Duodenal mucosa (tissue), 2 donors: ENCODE measurements around the gene FLOT2.
A peak's percentile ranks its signal among the peaks of the same experiment; 100 is the strongest.

Source experiments
- H3K27ac ChIP-seq: one replicate; pipeline ENCODE4 v1.7.0; 2013; ENCODE audit warnings: low read depth, low read length
- H3K27me3 ChIP-seq, 2 donors: one replicate each; pipeline ENCODE4 v1.7.0; 2013; ENCODE audit warnings: low read length in 2 of 2, control low read depth in 1 of 2; ENCODE audit not compliant: insufficient read depth in 2 of 2, control insufficient read depth in 1 of 2
- H3K36me3 ChIP-seq, 2 donors: one replicate each; pipeline ENCODE4 v1.7.0; 2013; ENCODE audit warnings: low read length in 2 of 2, control low read depth in 1 of 2; ENCODE audit not compliant: insufficient read depth in 2 of 2, control insufficient read depth in 1 of 2
- H3K4me1 ChIP-seq, 2 donors: one replicate each; pipeline ENCODE4 v1.7.0; 2013; ENCODE audit warnings: low read length in 2 of 2, control low read depth in 1 of 2; ENCODE audit not compliant: insufficient read depth in 2 of 2, control insufficient read depth in 1 of 2
- H3K4me3 ChIP-seq, 2 donors: one replicate each; pipeline ENCODE4 v1.7.0; 2013; ENCODE audit warnings: low read length in 2 of 2, low read depth in 1 of 2
- H3K9ac ChIP-seq, 2 donors: one replicate each; pipeline ENCODE4 v1.7.0; 2013; ENCODE audit warnings: low read length in 2 of 2, low read depth in 1 of 2
- H3K9me3 ChIP-seq, 2 donors: one replicate each; pipeline ENCODE4 v1.7.0; 2013; ENCODE audit warnings: low read length in 2 of 2, control low read depth in 1 of 2; ENCODE audit not compliant: control insufficient read depth in 1 of 2

FLOT2 gene

DNA sequence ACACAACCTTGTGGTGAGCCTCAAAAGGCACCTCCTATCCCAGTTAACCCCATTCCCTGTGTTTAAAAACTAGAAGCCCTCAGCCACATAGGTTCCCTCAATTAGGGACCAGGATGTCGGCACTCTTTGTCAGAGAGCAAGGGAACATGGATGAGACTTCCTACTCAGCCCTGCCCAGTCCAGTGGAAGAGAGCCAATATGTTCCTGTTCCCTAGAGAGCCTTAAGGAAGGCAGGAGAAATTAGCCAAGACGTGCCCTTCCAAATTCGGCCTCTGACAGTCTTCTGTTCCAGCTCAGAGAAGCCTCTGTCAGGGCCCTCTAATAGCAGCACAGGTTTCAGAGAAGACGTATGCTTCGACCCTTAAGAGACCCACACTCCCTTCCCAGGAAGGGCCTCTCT lies 19.9 kb upstream of the FLOT2 start:
- H3K9me3 ChIP-seq = no peaks in the 10 kb centered on the region
- H3K36me3 ChIP-seq = peaks cover 64 to 92% of the 10 kb centered on the region in 2 donors
- no peak overlapping the region for H3K4me3 ChIP-seq
- no peaks in the 10 kb centered on the region for H3K27me3 ChIP-seq
- no peak overlapping the region for H3K27ac ChIP-seq
- H3K9ac ChIP-seq = no peak overlapping the region
- peaks cover 3 to 5% of the 10 kb centered on the region in 2 donors for H3K4me1 ChIP-seq

DNA sequence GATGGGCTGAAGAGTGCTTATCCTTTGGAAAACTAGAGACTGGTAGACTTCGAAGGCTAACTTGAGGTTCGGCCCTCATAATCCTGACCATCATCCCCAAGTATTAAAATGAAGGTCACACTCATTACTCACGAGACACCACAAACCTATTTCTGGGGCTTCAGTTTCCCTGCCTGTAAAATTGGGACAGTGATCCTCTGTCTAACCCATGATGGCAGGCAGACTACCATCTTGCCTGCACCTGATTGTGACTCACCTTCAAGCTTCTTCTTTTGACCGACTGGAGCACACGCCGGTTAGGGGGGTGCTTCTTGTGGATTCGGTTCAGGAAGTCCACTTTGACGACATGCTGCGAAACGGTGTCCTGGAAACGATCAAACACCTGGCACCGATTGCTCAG lies 19.5 kb upstream of the FLOT2 start:
- no peak overlapping the region for H3K27ac ChIP-seq
- peaks cover 7 to 9% of the 10 kb centered on the region in 2 donors for H3K4me1 ChIP-seq
- peaks cover 68 to 92% of the 10 kb centered on the region in 2 donors for H3K36me3 ChIP-seq
- H3K9ac ChIP-seq = no peak overlapping the region
- H3K4me3 ChIP-seq = no peak overlapping the region
- H3K9me3 ChIP-seq = no peaks in the 10 kb centered on the region
- no peaks in the 10 kb centered on the region for H3K27me3 ChIP-seq

GRCh38 chr17:28916302-28916934 lies 18.9 kb upstream of the FLOT2 start:
- H3K4me1 ChIP-seq = peaks cover 11 to 14% of the 10 kb centered on the region in 2 donors
- peaks cover 72 to 92% of the 10 kb centered on the region in 2 donors for H3K36me3 ChIP-seq
- no peak overlapping the region for H3K9ac ChIP-seq
- H3K27ac ChIP-seq = no peak overlapping the region
- no peak overlapping the region for H3K4me3 ChIP-seq
- H3K27me3 ChIP-seq = no peaks in the 10 kb centered on the region
- no peaks in the 10 kb centered on the region for H3K9me3 ChIP-seq

GRCh38 chr17:28912938-28913333 lies 15.4 kb upstream of the FLOT2 start:
- H3K36me3 ChIP-seq = peaks cover 76 to 96% of the 10 kb centered on the region in 2 donors
- no peak overlapping the region for H3K27ac ChIP-seq
- no peak overlapping the region for H3K4me3 ChIP-seq
- no peak overlapping the region for H3K9ac ChIP-seq
- H3K27me3 ChIP-seq = no peaks in the 10 kb centered on the region
- peaks cover 11 to 14% of the 10 kb centered on the region in 2 donors for H3K4me1 ChIP-seq
- no peaks in the 10 kb centered on the region for H3K9me3 ChIP-seq

DNA sequence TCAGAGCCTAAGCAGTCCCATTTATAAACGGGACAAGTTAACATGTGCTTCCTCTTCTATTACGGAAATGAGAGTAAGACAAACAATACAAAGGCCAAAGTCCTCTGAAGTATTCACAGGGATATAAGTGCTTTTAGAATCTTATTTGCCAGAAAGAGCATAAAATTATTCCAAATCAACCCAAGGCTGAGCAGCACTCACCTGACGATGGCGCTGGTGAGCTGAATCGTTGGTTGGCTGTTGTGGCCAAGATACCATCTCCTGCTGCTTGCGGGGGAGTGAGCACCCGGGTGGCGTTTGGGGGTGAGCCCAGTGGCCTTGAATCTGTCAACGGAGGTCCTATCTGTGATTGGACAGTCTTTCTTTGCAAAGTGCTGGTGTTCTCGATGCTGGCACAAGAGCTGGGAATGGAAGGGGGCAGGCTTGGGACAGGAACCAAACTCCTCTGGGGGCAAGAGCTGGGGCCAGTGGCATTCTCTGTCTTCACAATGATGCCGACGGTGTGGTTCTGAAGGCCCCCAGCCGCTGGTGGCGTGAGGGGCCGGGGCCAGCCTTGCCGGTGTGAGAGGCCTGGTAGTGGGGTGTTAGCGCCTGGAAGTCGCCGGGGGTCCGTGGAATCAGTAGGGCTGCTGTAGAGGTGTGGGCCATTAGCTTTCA lies 14.9 kb upstream of the FLOT2 start:
- peaks cover 71 to 96% of the 10 kb centered on the region in 2 donors for H3K36me3 ChIP-seq
- no peaks in the 10 kb centered on the region for H3K27me3 ChIP-seq
- H3K4me3 ChIP-seq = no peak overlapping the region
- peaks cover 11 to 14% of the 10 kb centered on the region in 2 donors for H3K4me1 ChIP-seq
- H3K9ac ChIP-seq = no peak overlapping the region
- no peaks in the 10 kb centered on the region for H3K9me3 ChIP-seq
- H3K27ac ChIP-seq = no peak overlapping the region

DNA sequence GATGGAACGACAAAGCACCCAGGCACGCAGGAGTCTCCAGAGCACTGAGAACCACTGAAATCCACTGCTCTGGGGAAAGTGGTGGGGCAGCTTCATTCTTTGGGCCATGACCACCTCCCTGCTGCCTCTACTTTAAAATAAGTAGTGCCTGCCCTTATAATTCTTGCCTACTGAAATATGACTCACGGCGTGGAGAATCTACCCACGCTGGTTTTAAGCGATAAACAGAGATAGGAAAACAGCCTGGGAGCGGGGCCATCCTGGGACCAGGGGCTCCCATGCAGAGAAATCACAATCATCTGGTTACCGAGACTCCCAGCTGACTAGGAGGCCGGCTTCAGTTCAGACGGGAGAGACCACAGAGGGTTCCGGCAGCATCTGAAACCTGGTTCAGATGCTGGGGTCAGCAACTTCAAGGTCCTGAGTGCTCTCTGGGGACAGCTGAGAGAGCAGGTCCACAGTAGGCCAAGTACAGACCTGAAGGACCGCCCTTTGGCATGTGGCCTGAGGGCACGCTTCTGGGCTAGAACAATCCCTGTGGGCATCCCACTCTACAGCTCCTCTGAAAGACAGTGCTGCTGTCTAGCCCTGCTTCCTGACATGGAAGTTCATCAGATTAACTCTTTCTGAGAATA lies 14.0 kb upstream of the FLOT2 start:
- H3K27me3 ChIP-seq = no peaks in the 10 kb centered on the region
- no peak overlapping the region for H3K4me3 ChIP-seq
- peaks cover 11 to 14% of the 10 kb centered on the region in 2 donors for H3K4me1 ChIP-seq
- H3K9me3 ChIP-seq = no peaks in the 10 kb centered on the region
- H3K27ac ChIP-seq = no peak overlapping the region
- H3K36me3 ChIP-seq = peaks cover 69 to 96% of the 10 kb centered on the region in 2 donors
- peak overlapping the region in 1 of 2 donors; percentile 34 for H3K9ac ChIP-seq

DNA sequence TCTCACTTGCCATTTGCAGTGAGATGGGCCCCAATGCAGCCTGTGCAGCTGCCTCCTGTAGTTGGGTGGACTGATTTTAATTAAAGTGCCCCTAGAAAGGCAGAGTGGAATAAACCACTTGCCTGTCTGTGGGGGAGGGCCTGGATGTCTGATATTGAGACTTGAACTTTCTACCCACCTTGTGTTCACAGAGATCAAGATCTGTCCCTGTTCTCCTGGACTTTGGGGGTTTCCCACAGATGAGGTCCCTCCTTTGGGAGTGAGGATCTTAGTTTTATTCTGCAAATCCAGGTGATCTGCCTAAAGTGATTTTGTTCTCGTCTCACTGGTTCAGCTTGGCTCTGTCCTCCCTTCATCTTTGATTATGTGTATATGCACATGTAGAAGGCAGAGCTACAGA lies 13.0 kb upstream of the FLOT2 start:
- Histone ChIP-seq H3K9me3 (no peaks in the 10 kb centered on the region), H3K9ac (no peak overlapping the region), H3K4me1 (peaks cover 11 to 14% of the 10 kb centered on the region in 2 donors), H3K4me3 (no peak overlapping the region), H3K36me3 (peaks cover 69 to 97% of the 10 kb centered on the region in 2 donors), H3K27ac (no peak overlapping the region), H3K27me3 (no peaks in the 10 kb centered on the region)

DNA sequence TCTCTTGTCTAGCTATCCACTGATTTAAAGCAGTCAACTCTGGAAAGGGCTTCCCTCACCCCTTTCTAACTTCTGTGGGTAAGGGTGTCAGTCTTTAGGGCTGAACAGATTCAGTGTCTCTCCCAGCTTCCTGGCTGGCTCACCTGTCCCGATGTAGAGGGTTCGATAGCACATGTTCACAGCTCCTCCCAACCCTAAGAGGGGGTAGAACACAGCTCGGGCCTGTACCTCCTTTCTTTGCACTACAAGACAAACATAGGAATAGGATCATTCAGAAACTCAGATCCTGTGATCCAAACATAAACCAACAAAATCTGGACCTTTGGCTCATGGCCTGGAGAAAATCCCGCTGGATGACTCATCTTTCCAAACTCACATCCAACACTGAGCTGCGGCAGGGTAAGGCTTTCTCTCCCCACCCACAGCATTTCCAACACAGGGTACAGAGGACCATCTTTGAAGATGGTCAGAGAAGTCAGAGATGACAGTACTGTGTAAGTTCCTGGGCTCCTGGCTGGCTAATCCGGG lies 11.2 kb upstream of the FLOT2 start:
- Histone ChIP-seq H3K36me3 (peaks cover 55 to 83% of the 10 kb centered on the region in 2 donors), H3K4me1 (peaks cover 16 to 21% of the 10 kb centered on the region in 2 donors), H3K9ac (no peak overlapping the region), H3K27ac (peak overlapping the region; percentile 0), H3K9me3 (no peaks in the 10 kb centered on the region), H3K4me3 (no peak overlapping the region), H3K27me3 (no peaks in the 10 kb centered on the region)

DNA sequence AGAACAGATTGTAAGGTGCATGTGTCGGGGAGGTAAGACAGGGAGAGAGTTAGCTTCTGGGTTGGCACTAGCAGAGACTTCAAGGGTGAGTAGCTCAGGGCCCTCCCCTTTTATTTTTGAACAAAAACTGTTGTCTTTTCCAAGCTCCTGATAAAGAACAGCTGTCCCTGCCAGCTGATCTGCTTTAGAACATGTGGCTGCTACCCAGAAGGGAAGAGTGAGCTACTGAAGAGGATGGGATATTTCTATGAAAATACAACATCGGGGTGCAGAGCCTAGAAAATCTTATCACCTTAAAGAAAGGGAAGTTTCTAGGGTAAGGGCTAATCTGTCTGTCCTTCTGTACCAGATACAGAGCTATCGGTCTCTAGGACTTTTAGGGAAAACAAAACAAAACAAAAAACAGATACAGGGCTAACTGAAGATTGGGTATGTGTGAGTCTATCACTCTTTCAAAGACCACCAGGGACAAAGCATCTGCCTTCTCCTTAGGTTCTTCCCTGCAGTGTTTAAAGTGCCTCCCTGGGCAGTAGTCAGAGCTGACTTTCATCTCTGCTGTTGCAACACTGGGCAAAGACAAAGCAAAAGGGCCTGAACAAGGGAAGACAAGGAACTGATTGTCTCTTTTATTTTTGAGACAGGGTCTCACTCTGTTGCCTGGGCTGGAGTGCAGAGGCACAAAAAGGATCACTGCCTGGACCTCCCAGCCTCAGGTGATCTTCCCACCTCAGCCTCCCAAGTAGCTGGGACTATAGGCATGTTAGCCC lies 10.4 kb upstream of the FLOT2 start:
- Histone ChIP-seq H3K27ac (no peak overlapping the region), H3K27me3 (no peaks in the 10 kb centered on the region), H3K4me1 (peaks cover 21 to 26% of the 10 kb centered on the region in 2 donors), H3K4me3 (no peak overlapping the region), H3K36me3 (peaks cover 47 to 75% of the 10 kb centered on the region in 2 donors), H3K9ac (no peak overlapping the region), H3K9me3 (no peaks in the 10 kb centered on the region)
